Measurements from ENCODE around the gene CNN1. TPM values are rescaled to one million over a fixed set of nuclear protein-coding genes. Genes with fewer than 3 reads are reported as not detected.

The CNN1 gene
- total and polyA plus RNA-seq, 2 of the 8 experiments (the other 6 are each of a cell fraction or from before 2014, with no cell fraction given): 29.8 to 50.8 TPM

DNA sequence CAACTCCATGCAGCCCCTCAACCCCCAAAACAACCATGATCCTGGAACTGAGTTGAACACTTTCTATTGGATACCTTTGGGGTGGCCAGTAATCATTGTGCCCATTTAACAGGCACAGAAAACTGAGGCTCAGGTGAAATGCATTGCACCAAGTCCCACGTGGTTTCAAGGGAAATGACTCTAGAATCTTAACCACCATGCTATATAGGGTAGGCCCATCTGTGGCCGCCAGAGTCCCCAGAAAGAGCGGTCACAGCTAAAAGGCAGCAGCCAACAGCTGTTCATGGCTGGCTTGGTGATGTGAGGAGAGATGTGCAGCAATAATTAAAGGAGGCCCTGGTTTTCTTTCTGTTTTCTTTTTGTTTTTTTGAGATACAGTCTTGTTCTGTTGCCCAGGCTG lies 2.6 kb downstream of the CNN1 start:
- Histone ChIP-seq H3K23ac (ENCODE audit: insufficient read length) (no peak overlapping the region), H4K5ac (ENCODE audit: insufficient read length, low read depth, low read length) (no peak overlapping the region), H2BK15ac (ENCODE audit: low read length) (no peak overlapping the region), H3K36me3 (ENCODE audit: control insufficient read depth in 2 of 4, insufficient read depth in 4 of 4, low read length in 3 of 4) (no peaks in the 10 kb centered on the region), H3K14ac (ENCODE audit: insufficient read length) (no peak overlapping the region), H3K27me3 (replicated peaks in 1 of 4; ENCODE audit: control insufficient read depth in 3 of 4, extremely low read depth in 1 of 4, insufficient read depth in 3 of 4, low read length in 3 of 4) (no peaks in the 10 kb centered on the region), H4K20me1 (replicated peaks in 1 of 2; ENCODE audit: control insufficient read depth in 1 of 2, insufficient read depth in 2 of 2, low read length in 2 of 2) (no peaks in the 10 kb centered on the region), H2BK12ac (ENCODE audit: low read depth, low read length) (no peak overlapping the region), H2BK5ac (ENCODE audit: low read depth, low read length) (no peak overlapping the region), H2AFZ (ENCODE audit: low read length) (no peak overlapping the region), H2BK120ac (replicated peaks; ENCODE audit: low read depth, low read length) (no peak overlapping the region), H3K4ac (replicated peaks; ENCODE audit: insufficient read length, low read depth, low read length) (no peak overlapping the region), H3K23me2 (ENCODE audit: low read depth, low read length) (peaks cover 5% of the 10 kb centered on the region; the same call in 1 of the 2 replicates), H3K4me3 (ENCODE audit: extremely low read depth in 1 of 4, insufficient read depth in 2 of 4, low read depth in 3 of 4, low read length in 4 of 4) (no peak overlapping the region), H2BK20ac (ENCODE audit: low read length) (no peak overlapping the region), H3K27ac (ENCODE audit: low read depth, low read length) (no peak overlapping the region), H4K91ac (replicated peaks; ENCODE audit: insufficient read length, low read length) (no peak overlapping the region), H3K9me3 (ENCODE audit: insufficient read depth in 2 of 2, low read depth in 1 of 2, low read length in 1 of 2) (no peaks in the 10 kb centered on the region), H2AK5ac (ENCODE audit: low read depth, low read length) (no peak overlapping the region), H3K18ac (ENCODE audit: extremely low read depth, low read length) (no peak overlapping the region), H3K9ac (replicated peaks in 1 of 4; ENCODE audit: extremely low read depth in 1 of 4, low read depth in 3 of 4, low read length in 3 of 4) (no peak overlapping the region), H3K4me2 (ENCODE audit: insufficient read depth in 1 of 2, low read depth in 2 of 2, low read length in 2 of 2) (no peak overlapping the region), H3K79me2 (ENCODE audit: control insufficient read depth in 1 of 2, insufficient read depth in 2 of 2, low read length in 2 of 2) (no peaks in the 10 kb centered on the region), H4K8ac (ENCODE audit: extremely low read depth, insufficient read depth, low read length) (no peak overlapping the region), H3K79me1 (ENCODE audit: low read depth, low read length) (no peaks in the 10 kb centered on the region), H3K56ac (replicated peaks; ENCODE audit: insufficient read length, low read depth, low read length) (no peak overlapping the region), H3K4me1 (replicated peaks in 1 of 4; ENCODE audit: control insufficient read depth in 3 of 4, insufficient read depth in 4 of 4, low read length in 3 of 4) (peaks cover 4 to 20% (median 16%) of the 10 kb centered on the region in 4 experiments)
- DNase-seq (ENCODE audit: low read depth in 1 of 2, low spot score in 2 of 2) (no peak), FAIRE-seq (no peak)
- ChIA-PET POLR2A (ENCODE audit: partially characterized antibody) (interaction anchor here (1.5 kb wide), 1 partner anchor 59 kb away, joined by 3 read pairs; no protein-coding TSS in a partner anchor), CTCF (ENCODE audit: partially characterized antibody) (interaction anchor here (1.2 kb wide), 1 partner anchor 135 kb away, joined by 3 read pairs; no protein-coding TSS in a partner anchor)
- TF ChIP-seq TAF7 (optimal IDR thresholded peaks at IDR 0.05; ENCODE audit: borderline replicate concordance, low read depth, low read length) (no peak), TAF1 (IDR thresholded peaks at IDR 0.05; ENCODE audit: low read depth, low read length) (no peak), SP1 (IDR thresholded peaks at IDR 0.05; ENCODE audit: low read depth, low read length) (no peak), KDM5A (IDR thresholded peaks at IDR 0.05; ENCODE audit: low read length) (no peak), TBP (IDR thresholded peaks at IDR 0.05; ENCODE audit: low read depth, low read length) (no peak), CTCF (IDR thresholded peaks at IDR 0.05; ENCODE audit: control extremely low read depth in 1 of 3, insufficient read depth in 1 of 3, low read depth in 1 of 3, low read length in 3 of 3) (no peak), KDM1A (IDR thresholded peaks at IDR 0.05; ENCODE audit: borderline replicate concordance, low read length) (peak; percentile 86), CEBPB (IDR thresholded peaks at IDR 0.05; ENCODE audit: low read depth, low read length) (no peak), SP2 (IDR thresholded peaks at IDR 0.05; ENCODE audit: low read length) (no peak), NRF1 (IDR thresholded peaks at IDR 0.05; ENCODE audit: low read depth, low read length) (no peak), SUZ12 (IDR thresholded peaks at IDR 0.05; ENCODE audit: low read length) (no peak), HDAC2 (IDR thresholded peaks at IDR 0.05; ENCODE audit: borderline replicate concordance in 1 of 2, low read depth in 2 of 2, low read length in 2 of 2) (peak in 1 of 2 experiments; percentile 70; a peak in 1 of 4 replicates)
- 87% methylated on average over 3 of the region's 3 CpGs; no CpG with 5 or more reads in 1 of the 2 experiments for WGBS, 2 experiments (ENCODE audit: extremely low coverage in 1 of 2, insufficient coverage in 1 of 2, insufficient read length in 1 of 2, insufficient replicate concordance in 2 of 2, low coverage in 1 of 2, low lambda C conversion rate in 2 of 2, missing lambda C conversion rate in 1 of 2)
